HUDEP-2 (cell line): Measurements from ENCODE around the gene RSPO3.
"Not testable (repeated sequence)": the region's sequence is repeated elsewhere in the genome, so short reads cannot be mapped to it uniquely, and the experiment has no call there.

Source experiments
- DNase-seq, 76 experiments: peaks; one replicate each; lab custom pipeline; 2025; ENCODE audit not compliant: unreplicated experiment in 76 of 76; lab: John Stamatoyannopoulos, UW

The RSPO3 gene

GRCh38 chr6:127199470-127199869 lies 81.0 kb downstream of the RSPO3 start:
- no peak for DNase-seq

- DNase-seq = no peak
These were observed 81.6 kb downstream of the RSPO3 start for GRCh38 chr6:127200114-127200513.

DNA sequence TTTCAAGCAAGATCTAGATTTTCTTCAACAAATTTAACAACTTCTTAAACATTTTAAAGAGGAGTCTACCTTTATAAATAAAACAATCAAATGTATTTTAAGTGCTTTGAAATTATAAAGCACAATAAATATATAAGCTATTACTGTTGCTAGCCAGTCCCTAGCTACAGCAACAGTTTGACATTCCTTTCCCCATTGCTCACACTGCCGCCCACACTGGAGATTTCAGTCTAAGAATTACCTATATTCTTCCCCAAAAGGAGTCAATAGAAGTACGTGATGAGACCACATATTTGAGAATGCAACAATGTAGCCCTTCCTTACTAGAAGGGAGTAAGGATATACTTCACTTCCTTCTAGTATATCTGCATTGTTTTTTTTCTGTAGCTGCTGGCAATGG lies 82.8 kb downstream of the RSPO3 start:
- no peak for DNase-seq

DNA sequence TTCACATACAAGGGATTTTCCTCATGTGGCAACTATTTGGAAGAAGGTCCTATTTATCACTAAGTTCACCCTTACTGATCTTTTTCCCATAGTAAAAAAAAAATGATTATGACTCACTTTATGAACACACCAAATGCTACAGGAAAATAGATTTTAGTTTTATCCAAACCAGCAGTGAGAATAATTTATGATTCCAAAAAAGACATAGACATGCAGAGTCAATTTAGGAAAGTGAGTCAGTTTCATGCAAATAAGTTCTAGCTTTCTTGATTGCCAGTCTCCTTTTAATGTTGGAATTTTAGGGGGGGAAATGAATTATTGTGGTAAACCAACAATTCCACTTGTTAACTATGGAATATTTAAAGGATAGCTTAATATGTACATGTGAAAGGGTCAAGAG lies 84.2 kb downstream of the RSPO3 start:
- no peak for DNase-seq

GRCh38 chr6:127204281-127204680 lies 85.8 kb downstream of the RSPO3 start:
- no peak for DNase-seq

DNA sequence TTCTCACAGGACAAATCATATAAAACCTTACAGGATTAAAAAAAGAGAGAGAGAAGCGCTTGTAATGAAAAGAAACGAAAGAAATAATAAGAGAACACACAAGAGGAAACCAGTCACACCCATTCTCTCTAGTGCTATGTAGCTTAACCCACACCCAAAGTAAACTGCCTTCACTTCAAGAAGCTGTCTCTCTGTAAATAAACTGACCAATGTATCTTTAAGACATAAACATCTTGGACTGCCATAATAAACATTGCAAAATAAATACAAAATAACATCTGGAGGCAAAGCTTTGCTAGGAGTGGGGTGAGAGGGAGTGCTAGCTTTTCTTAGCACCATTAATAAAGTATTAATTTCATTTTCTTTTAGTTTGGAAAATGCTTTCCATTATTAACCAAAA lies 86.6 kb downstream of the RSPO3 start:
- DNase-seq = no peak

DNA sequence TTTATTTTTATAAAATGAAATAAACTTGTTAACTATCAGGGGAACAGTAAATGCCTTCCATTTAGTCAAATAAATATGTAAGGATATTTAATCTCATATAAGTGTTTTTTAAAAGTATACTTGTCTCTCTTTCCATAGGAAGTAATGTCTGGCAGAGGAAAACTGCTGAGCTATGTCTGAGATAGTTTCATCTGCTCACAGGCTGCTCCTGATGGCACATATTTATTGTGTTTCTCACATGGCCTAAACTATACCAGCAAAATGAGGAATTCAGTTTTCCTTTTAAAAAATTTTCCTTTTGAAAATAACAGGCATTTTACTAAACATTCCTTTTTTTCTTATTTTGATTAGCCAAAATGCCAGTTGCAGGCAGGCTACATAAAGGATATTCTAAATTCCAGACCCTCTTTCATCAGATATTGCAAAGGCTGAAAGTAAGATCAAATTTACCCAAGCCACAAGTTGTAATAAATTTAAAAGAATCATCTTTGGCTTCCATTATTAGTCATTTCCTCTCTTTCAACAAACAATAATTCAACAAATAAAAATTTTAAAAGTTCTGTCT lies 88.1 kb downstream of the RSPO3 start:
- no peak for DNase-seq

DNA sequence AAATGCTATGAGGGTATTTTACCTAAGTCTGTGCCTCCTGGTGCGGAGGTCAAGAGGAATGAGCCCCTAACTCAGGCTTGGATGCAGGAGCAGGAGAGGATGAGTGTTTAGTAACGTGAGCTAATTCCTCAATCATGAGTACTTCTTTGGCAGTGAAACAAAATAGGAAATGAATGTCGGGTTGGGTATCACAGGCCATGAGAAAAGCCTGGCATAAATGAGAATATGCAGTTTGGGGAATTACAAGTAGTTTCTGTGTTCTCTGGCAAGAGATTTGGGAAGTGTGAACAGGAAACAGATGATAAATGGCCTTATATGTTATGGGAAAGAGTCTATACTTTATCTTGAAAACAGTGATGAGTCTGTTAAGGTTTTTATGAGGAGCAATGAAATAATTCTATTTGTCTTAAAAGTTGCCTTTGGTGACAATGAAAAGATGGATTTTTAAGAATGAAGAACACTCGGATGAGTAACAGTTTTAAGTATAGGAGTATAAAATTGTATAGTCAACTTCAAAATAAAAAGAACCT lies 89.2 kb downstream of the RSPO3 start:
- no peak for DNase-seq

GRCh38 chr6:127210725-127211124 lies 92.3 kb downstream of the RSPO3 start:
- DNase-seq = no peak

DNA sequence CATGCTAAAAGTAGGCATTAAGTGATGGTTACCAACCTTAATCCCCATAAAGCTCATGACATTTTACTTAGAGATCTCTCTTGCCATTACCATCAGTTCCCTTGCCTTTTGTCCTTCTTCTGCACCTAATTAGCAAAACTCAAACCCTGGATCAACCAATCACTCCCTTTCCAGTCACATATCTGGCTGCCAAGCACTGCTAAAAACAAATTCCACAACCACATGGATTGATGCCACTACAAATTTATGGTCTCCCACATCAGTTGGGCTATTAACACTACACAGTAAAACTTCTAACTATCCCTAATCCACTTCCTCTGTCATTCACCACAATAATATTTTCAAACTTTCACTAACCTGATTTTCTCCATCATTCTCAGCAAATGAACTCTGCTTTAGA lies 93.9 kb downstream of the RSPO3 start:
- DNase-seq = no peak

DNA sequence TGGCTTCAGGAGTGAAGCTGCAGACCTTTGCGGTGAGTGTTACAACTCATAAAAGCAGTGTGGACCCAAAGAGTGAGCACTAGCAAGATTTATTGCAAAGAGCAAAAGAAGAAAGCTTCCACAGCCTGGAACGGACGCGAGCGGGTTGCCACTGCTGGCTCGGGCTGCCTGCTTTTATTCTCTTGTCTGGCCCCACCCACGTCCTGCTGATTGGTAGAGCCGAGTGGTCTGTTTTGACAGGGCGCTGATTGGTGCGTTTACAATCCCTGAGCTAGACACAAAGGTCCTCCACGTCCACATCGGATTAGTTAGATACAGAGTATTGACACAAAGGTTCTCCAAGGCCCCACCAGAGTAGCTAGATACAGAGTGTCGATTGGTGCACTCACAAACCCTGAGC lies 95.6 kb downstream of the RSPO3 start:
- DNase-seq = not testable (repeated sequence)

GRCh38 chr6:127214531-127214930 lies 96.1 kb downstream of the RSPO3 start:
- DNase-seq = not testable (repeated sequence)

DNA sequence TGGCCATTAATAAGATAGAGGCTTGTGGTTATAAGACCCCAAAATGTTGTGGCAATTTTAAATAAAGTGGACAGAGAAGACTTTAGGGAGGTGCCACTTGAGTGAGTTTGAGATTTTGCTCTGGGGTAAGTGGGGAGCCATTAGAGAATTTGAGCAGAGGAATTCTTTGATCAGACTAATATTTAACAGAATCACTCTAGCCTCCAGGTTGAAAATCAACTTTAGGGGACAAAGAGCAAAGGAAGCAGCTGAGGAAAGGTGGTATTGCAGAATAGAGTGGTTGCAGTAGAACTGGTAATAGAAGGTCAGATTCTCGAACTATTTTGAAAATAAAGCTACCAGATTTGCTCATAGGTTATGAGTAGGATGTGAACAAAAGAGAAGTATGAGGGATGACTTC lies 97.5 kb downstream of the RSPO3 start:
- no peak for DNase-seq

DNA sequence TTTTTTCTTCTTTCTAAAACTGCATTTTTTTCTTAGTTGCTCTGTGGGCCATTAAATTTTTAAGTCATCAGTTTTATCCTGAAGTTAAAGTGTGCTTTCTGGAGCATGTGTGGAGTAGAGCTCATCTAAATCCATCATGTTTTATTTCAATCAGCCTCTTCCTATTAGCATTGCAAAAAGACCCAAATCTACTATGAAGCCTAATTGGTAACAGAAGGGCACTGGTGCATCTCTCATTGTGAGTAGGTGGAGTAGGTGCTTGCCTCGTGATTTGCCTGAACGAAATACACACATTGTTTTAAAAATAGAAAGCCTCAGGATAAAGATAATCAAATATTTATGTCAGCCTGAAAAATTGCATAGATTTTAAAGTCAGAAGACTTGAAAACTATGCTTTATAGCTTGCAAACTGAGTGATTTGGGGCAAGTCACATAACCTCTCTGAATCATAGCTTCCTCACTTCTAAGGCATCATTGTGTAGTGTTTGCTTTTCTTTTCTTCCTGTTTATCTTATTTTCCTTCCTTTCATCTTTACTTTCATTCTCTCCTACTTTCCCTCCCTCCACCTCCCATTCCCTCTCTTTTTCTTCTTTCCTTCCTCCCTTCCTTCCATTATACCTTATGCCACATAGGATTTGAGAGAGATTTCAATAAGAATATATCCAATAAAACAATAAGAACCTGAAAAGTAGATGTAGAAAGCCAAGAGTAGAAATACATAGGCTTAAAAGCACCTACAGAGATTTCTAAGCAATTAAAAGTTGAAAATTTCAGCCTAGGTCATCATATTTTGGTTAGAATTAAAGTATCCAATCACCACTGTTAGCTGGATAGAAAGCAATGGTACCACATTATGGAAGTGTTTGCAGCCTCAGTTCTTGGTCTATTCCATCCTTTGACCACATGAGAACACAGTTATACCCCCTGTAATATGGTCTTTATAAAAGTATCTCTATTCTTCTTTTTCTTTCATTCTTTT lies 98.6 kb downstream of the RSPO3 start:
- DNase-seq = no peak

DNA sequence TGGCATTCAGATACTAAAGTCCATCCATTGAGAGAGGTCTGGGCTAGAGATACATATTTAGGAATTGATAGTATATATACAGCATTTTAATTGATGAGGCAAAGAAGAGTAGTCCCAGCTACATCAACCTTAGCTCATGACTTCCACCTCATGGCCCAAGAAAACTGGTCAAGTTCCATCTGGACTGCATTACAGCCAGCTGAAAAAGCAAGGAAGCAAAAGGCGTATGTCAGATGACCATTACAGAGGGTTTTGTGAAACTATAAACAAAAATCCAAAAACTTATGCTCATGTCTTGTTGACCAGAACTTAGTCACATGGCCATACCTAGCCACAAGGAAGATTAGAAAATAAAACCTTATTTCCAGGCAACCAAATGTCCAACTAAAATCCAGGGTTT lies 101.4 kb downstream of the RSPO3 start:
- no peak for DNase-seq

DNA sequence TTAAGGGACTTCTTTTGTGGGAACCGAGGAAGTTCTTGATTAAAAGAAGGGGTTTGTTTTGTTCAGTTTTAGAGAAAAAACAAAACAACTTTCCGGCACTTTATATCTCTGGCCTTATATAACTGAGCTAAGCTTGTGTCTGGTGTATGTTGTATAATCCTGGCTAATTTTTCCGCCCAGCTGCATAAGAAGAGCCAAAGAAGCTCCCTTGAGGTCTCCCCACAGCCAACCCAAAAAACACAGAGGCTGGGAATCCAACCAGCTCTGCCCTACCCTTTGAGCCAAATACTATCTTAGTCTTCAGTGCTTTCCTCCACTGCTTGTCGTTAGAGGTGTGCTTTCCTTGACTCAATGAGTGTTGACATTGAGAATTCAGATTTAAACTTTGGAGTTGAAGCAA lies 102.7 kb downstream of the RSPO3 start:
- DNase-seq = no peak

DNA sequence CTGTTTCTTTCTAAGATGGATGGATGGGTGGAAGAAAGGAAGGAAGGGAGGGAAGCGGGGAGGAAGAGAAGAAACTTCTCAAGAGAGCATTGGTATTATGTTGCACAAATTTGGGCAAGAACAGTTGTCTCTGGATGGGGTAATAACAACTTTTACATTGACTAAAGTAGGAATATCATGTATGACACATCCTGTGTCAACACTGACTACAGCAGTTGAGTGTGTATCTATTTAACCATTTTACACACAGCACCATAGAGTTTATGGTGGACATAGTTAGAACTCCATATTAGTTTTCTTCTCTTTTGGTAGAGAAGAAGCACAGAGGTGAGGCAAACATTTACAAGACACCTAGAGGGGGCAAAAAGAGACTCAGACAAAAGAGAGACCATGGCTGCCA lies 103.9 kb downstream of the RSPO3 start:
- no peak for DNase-seq

GRCh38 chr6:127225497-127225896 lies 107.0 kb downstream of the RSPO3 start:
- no peak for DNase-seq

DNA sequence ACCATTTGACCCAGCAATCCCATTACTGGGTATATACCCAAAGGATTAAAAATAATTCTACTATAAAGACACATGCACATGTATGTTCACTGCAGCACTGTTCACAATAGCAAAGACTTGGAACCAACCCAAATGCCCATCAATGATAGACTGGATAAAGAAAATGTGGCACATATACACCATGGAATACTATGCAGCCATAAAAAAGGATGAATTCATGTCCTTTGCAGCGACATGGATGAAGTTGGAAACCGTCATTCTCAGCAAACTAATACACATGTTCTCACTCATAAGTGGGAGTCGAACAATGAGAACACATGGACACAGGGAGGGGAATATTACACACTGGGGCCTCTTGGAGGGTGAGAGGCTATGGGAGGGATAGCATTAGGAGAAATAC lies 115.3 kb downstream of the RSPO3 start:
- not testable (repeated sequence) for DNase-seq

- DNase-seq = no peak
These were observed 125.0 kb downstream of the RSPO3 start for GRCh38 chr6:127243501-127243900.
